B cell (primary cell): Measurements from ENCODE around the gene GRM8. TPM values are rescaled to one million over a fixed set of nuclear protein-coding genes. Genes with fewer than 3 reads are reported as not detected.

ENCODE experiments used
- ATAC-seq: fragments of 200-7000 bp; cut with Tn5 transposase; one replicate; pipeline ENCODE4 v1.10.0; 2021; ENCODE audit warnings: low read depth, mild to moderate bottlenecking, moderate number of reproducible peaks, moderate library complexity
- CTCF ChIA-PET: fragments of 350-600 bp; sonication (Branson Sonifier 250); formaldehyde crosslinking; loops from one replicate; lab custom pipeline; 2021; ENCODE audit warnings: antibody characterized with exemption, inconsistent platforms; lab: Charles Lee
- POLR2A ChIA-PET: fragments of 350-600 bp; sonication (Branson Sonifier 250); formaldehyde crosslinking; loops from one replicate; lab custom pipeline; 2021; ENCODE audit warnings: antibody characterized with exemption; lab: Charles Lee
- DNase-seq: peaks from one replicate; pipeline ENCODE4 v3.0.0; 2013
- H2AFZ ChIP-seq: 2 replicates; pipeline ENCODE4 v1.6.1; 2012; ENCODE audit warnings: mild to moderate bottlenecking, low read depth, low read length; ENCODE audit not compliant: insufficient read depth, poor library complexity, severe bottlenecking
- H3K27ac ChIP-seq, 2 donors: 1 replicate in 1 of 2; 2 replicates in 1 of 2; pipeline ENCODE4 v1.5.1; 2012 to 2013; ENCODE audit warnings: low read length in 2 of 2, mild to moderate bottlenecking in 2 of 2, moderate library complexity in 1 of 2
- H3K27me3 ChIP-seq, 4 experiments: fragments of 200-600 bp in 1 of 4; sonication (generic) in 1 of 4; replicated peaks in 1 of 4; 1 replicate in 2 of 4; 2 replicates in 2 of 4; pipeline versions ENCODE4 v1.6.1 to v1.7.0; 2013 to 2016; ENCODE audit warnings: low read length in 3 of 4, mild to moderate bottlenecking in 2 of 4, mixed read lengths in 1 of 4, moderate library complexity in 1 of 4; ENCODE audit not compliant: insufficient read depth in 4 of 4, control insufficient read depth in 3 of 4; ENCODE audit errors: control extremely low read depth in 1 of 4
- H3K36me3 ChIP-seq, 2 experiments: replicated peaks in 1 of 2; 1 replicate in 1 of 2; 2 replicates in 1 of 2; pipeline versions ENCODE4 v1.6.1 to v1.7.1; 2013; ENCODE audit warnings: low read length in 1 of 2; ENCODE audit not compliant: insufficient read depth in 2 of 2, control insufficient read depth in 1 of 2; ENCODE audit errors: control extremely low read depth in 1 of 2, extremely low read depth in 1 of 2
- H3K4me1 ChIP-seq, 2 donors: fragments of 200-600 bp in 1 of 2; sonication (generic) in 1 of 2; 1 replicate in 1 of 2; 2 replicates in 1 of 2; pipeline versions ENCODE4 v1.5.1 to v1.6.1; 2013 to 2017; ENCODE audit warnings: low read length in 2 of 2; ENCODE audit not compliant: control insufficient read depth in 2 of 2, insufficient read depth in 2 of 2
- H3K4me2 ChIP-seq: replicated peaks from 2 replicates; pipeline ENCODE3; 2012; ENCODE audit warnings: mild to moderate bottlenecking, low read depth, low read length; ENCODE audit not compliant: poor library complexity, severe bottlenecking
- H3K4me3 ChIP-seq, 5 experiments: fragments of 200-600 bp in 1 of 5; sonication (generic) in 1 of 5; 1 replicate in 3 of 5; 2 replicates in 2 of 5; pipeline versions ENCODE4 v1.5.1 to v1.7.0; 2011 to 2016; ENCODE audit warnings: low read length in 4 of 5, mild to moderate bottlenecking in 4 of 5, low read depth in 2 of 5, control low read depth in 1 of 5, moderate library complexity in 1 of 5; ENCODE audit not compliant: insufficient read depth in 1 of 5; ENCODE audit errors: control extremely low read depth in 1 of 5, extremely low read depth in 1 of 5
- H3K79me2 ChIP-seq: fragments of 200-600 bp; sonication (generic); one replicate; pipeline ENCODE4 v1.6.0; 2016; ENCODE audit warnings: low read length; ENCODE audit not compliant: control insufficient read depth, insufficient read depth
- H3K9ac ChIP-seq: fragments of 200-600 bp; sonication (generic); 2 replicates; pipeline ENCODE4 v1.6.1; 2017; ENCODE audit warnings: mild to moderate bottlenecking, low read length, moderate library complexity
- H3K9me3 ChIP-seq, 3 donors: one replicate each; pipeline versions ENCODE4 v1.6.1 to v1.7.1; 2013; ENCODE audit warnings: low read length in 2 of 3; ENCODE audit not compliant: control insufficient read depth in 2 of 3, insufficient read depth in 1 of 3; ENCODE audit errors: control extremely low read depth in 1 of 3
- H4K20me1 ChIP-seq: 2 replicates; pipeline ENCODE4 v1.6.0; 2012; ENCODE audit warnings: mild to moderate bottlenecking, low read length; ENCODE audit not compliant: insufficient read depth, control insufficient read depth, poor library complexity, severe bottlenecking
- H3K27ac Mint-ChIP-seq: one replicate; pipeline ENCODE4 v1.8.0; 2021; ENCODE audit warnings: mixed read lengths
- H3K27me3 Mint-ChIP-seq: one replicate; pipeline ENCODE4 v1.8.0; 2021; ENCODE audit warnings: mixed read lengths
- H3K4me1 Mint-ChIP-seq: one replicate; pipeline ENCODE4 v1.8.0; 2021; ENCODE audit warnings: mixed read lengths
- H3K4me3 Mint-ChIP-seq: one replicate; pipeline ENCODE4 v1.8.0; 2021; ENCODE audit warnings: mixed read lengths
- H3K9me3 Mint-ChIP-seq: one replicate; pipeline ENCODE4 v1.8.0; 2022; ENCODE audit warnings: mixed read lengths; ENCODE audit not compliant: insufficient read depth
- CTCF ChIP-seq: fragments of 200-600 bp; IDR thresholded peaks from one replicate; pipeline ENCODE4 v1.8.0; 2022; ENCODE audit warnings: antibody characterized with exemption, mild to moderate bottlenecking
- EZH2 ChIP-seq: IDR thresholded peaks from 2 replicates; pipeline ENCODE4 v1.6.1; 2012; ENCODE audit warnings: borderline replicate concordance, low read depth, mild to moderate bottlenecking, moderate library complexity, low read length; ENCODE audit not compliant: insufficient read depth, poor library complexity, severe bottlenecking
- WGBS: methylation state at CpG from one replicate; pipeline ENCODE4 v1.1.5; 2013; ENCODE audit warnings: missing lambda C conversion rate; ENCODE audit not compliant: insufficient coverage; 5-methylcytosine and 5-hydroxymethylcytosine counted together
- intact Hi-C: fragments of 100-400 bp; cut with micrococcal nuclease; formaldehyde crosslinking; loops from one replicate; pipeline ENCODE4 v1.10.0; 2022
- polyA plus RNA-seq: library from polyadenylated mRNA; depleted of rRNA; stranded (reverse); fragments of >200 nt; gene quantifications from 2 replicates; pipeline ENCODE4 v1.2.3, GENCODE V29; 2012
- total RNA-seq, 2 donors: library from RNA; stranded (reverse); fragments of 120-200 nt in 1 of 2; gene quantifications; 1 replicate in 1 of 2; 2 replicates in 1 of 2; pipeline versions ENCODE4 v1.2.3 to v1.2.4, GENCODE V29; 2013 to 2022

Gene GRM8
- total and polyA plus RNA-seq, 2 donors (not counting 1 experiment from before 2014, with no cell fraction given), result not detected

- Histone ChIP-seq H3K4me3 (no peak overlapping the region), H3K4me2 (no peak overlapping the region), H3K27me3 (no peaks in the 10 kb centered on the region), H3K36me3 (no peaks in the 10 kb centered on the region), H4K20me1 (no peaks in the 10 kb centered on the region), H3K79me2 (no peaks in the 10 kb centered on the region), H2AFZ (no peak overlapping the region), H3K9me3 (no peaks in the 10 kb centered on the region), H3K27ac (no peak overlapping the region), H3K9ac (no peak overlapping the region), H3K4me1 (no peaks in the 10 kb centered on the region)
- POLR2A ChIA-PET, result no interaction called here
- no peak overlapping the region for H3K27ac Mint-ChIP-seq
- H3K9me3 Mint-ChIP-seq, result no peaks in the 10 kb centered on the region
- TF ChIP-seq CTCF (no peak), EZH2 (no peak)
- DNase-seq, result no peak
- no peak overlapping the region for H3K4me3 Mint-ChIP-seq
- no peak for ATAC-seq
- intact Hi-C loops, result no loop called here
- whole genome bisulfite sequencing, result 73% methylated on average over 1 of the region's 2 CpGs
- no peaks in the 10 kb centered on the region for H3K4me1 Mint-ChIP-seq
- no peaks in the 10 kb centered on the region for H3K27me3 Mint-ChIP-seq
- CTCF ChIA-PET, result no interaction called here
Measured at GRCh38 chr7:126501617-126502016, 751.1 kb downstream of the GRM8 start.

- WGBS, result 100% methylated on average over 2 of the region's 5 CpGs
- TF ChIP-seq CTCF (no peak), EZH2 (no peak)
- Histone ChIP-seq H3K27ac (no peak overlapping the region), H3K9ac (no peak overlapping the region), H2AFZ (no peak overlapping the region), H3K36me3 (no peaks in the 10 kb centered on the region), H3K79me2 (no peaks in the 10 kb centered on the region), H3K4me2 (no peak overlapping the region), H4K20me1 (no peaks in the 10 kb centered on the region), H3K9me3 (no peaks in the 10 kb centered on the region), H3K4me1 (no peaks in the 10 kb centered on the region), H3K27me3 (no peaks in the 10 kb centered on the region), H3K4me3 (no peak overlapping the region)
- Mint-ChIP-seq H3K9me3 (no peaks in the 10 kb centered on the region), H3K4me1 (no peaks in the 10 kb centered on the region), H3K27me3 (no peaks in the 10 kb centered on the region), H3K27ac (no peak overlapping the region), H3K4me3 (no peak overlapping the region)
- DNase-seq (no peak), ATAC-seq (no peak)
- ChIA-PET POLR2A (no interaction called here), CTCF (no interaction called here)
- intact Hi-C loops, result no loop called here
Measured at GRCh38 chr7:126499481-126499880, 753.3 kb downstream of the GRM8 start.
